ENCODE measurements around the gene PKNOX2.

The PKNOX2 gene

DNA sequence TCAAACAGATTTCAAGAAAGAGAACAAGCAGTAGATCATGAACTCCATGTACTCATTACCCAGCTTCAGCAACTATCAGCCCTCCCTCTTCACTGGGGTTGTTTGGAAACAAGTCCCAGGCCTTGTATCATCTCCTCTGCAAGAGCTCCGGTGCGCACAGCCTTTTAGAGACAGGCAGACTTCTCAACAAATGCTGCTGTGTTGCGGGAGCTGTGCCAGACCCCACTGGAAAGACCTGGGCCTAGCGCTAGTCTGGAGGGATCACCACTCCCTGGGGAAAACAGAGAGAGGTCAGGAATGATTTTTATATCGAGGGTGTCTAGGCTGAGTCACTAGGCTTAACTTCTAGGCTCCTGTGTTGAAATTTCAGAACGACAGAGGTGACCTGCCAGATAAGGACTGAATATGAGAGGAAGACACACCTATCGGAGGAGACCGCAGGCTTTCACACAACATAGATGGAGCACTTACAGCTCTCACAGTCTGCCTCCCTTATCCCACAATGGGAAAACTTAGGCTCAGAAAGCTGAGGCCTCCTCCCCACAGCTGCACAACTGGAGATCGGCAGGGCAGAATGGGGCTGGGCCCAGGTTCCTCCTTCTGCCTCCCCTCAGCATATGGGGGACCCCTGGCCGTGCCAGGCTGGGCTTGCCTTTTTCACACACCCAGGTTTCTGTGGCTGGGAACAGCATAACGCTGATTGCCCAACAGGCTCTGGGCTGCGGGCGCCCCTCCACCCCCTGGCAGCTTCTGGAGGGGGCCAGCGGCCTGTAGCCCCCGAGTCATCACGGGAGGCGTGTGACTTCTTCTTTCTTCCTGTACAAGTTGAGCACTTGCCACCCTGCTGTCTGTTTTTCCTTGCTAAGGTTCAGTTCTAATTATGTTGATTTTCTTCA lies 86.0 kb downstream of the PKNOX2 start:
- peak; percentile 66 for DNase-seq (ENCODE audit: low read depth)
- no peak overlapping the region for H3K4me3 ChIP-seq (ENCODE audit: low read depth, low read length)
- TF ChIP-seq CTCF (conservative IDR thresholded peaks at IDR 0.05; ENCODE audit: low read depth, low read length): no peak

DNA sequence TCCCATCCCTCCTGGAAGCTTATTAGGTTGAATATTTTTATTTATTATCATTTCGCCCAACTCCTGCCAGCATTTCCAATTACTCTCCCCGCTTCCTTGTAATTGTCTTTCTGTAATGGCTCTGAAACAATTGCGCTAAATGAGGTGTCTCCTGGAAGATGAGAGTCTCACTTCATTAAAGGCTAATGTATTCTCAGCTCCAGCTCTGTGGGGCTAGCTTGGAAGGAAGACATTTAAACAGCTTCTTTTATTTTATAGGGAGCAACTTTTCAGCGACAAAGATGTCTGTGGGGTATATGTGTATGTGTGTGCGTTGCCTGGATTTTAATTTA lies 86.6 kb downstream of the PKNOX2 start:
- no peak for DNase-seq (ENCODE audit: low read depth)
- TF ChIP-seq CTCF (conservative IDR thresholded peaks at IDR 0.05; ENCODE audit: low read depth, low read length): no peak
- no peak overlapping the region for H3K4me3 ChIP-seq (ENCODE audit: low read depth, low read length)

DNA sequence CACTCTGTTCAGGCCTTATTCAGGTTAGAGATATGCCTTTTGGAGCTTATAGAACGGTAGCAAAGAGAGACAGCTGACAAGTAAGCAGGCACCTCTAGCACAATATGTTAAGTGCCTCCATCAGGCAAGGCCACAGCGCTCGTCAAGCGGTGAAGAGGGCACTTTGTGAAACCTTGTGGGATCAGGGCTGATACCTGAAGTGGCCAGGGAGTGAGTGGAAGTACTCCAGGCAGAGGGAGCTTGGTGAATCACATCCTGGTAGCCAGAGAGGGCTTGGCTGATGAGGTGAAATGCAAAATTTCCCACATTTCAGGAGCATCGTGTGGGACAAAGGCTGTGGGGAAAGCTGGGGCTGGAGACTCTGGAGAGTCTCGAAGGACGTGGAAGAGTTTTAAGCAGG lies 87.4 kb downstream of the PKNOX2 start:
- H3K4me3 ChIP-seq (ENCODE audit: low read depth, low read length): no peak overlapping the region
- no peak for DNase-seq (ENCODE audit: low read depth)
- no peak for TF ChIP-seq CTCF (conservative IDR thresholded peaks at IDR 0.05; ENCODE audit: low read depth, low read length)

- no peak overlapping the region for H3K4me3 ChIP-seq (ENCODE audit: low read depth, low read length)
- TF ChIP-seq CTCF (conservative IDR thresholded peaks at IDR 0.05; ENCODE audit: low read depth, low read length): no peak
- no peak for DNase-seq (ENCODE audit: low read depth)
Observed at GRCh38 chr11:125253289-125253688, 88.7 kb downstream of the PKNOX2 start.

DNA sequence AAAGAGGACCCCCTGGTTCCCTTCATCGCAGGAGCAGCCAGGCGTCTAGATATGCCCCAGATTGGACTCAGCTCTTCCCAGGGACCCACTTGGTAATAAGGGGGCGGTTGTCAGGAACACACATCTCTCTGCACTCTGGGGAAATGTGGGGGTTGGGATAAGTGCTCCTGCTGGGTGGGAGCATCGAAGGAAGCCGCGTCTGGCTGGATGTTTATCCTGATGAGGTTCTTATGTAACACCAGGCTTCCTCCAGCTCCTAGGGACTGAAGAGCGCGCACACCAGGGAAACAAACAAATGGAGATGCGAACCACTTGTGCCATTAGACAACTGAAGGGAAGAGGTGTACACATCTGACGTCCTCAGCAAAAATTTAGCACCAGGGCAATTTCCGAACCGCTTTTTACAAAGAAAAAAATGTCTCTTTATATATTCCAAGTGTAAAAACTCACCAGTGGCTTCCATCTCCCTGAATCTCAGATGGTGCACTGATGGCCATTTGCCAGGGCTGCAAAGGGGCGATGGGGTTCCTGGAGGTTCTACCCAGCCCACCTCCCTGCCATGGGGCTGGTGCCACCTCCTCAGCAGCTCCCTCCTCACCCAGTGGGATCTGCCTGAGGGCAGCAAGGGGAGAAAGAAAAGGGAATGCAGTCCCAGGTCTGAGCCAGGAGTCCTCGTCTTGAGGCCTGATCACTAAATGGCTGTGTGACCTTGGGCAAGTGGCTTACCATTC lies 89.4 kb downstream of the PKNOX2 start:
- peak; percentile 46 for DNase-seq (ENCODE audit: low read depth)
- TF ChIP-seq CTCF (conservative IDR thresholded peaks at IDR 0.05; ENCODE audit: low read depth, low read length): no peak
- no peak overlapping the region for H3K4me3 ChIP-seq (ENCODE audit: low read depth, low read length)

- no peak overlapping the region for H3K4me3 ChIP-seq (ENCODE audit: low read depth, low read length)
- no peak for TF ChIP-seq CTCF (conservative IDR thresholded peaks at IDR 0.05; ENCODE audit: low read depth, low read length)
- DNase-seq (ENCODE audit: low read depth): peak; percentile 38
Observed at GRCh38 chr11:125256541-125257189, 92.1 kb downstream of the PKNOX2 start.
